NOMO-1 treated with DMSO at 0.1 percent for 48 hours (cell line): ENCODE measurements around the gene CMYA5.
"Not testable (repeated sequence)": the region's sequence is repeated elsewhere in the genome, so short reads cannot be mapped to it uniquely, and the experiment has no call there.

Experiments
- DNase-seq: peaks from one replicate; lab custom pipeline; 2025; ENCODE audit not compliant: unreplicated experiment; lab: John Stamatoyannopoulos, UW

Gene CMYA5

DNA sequence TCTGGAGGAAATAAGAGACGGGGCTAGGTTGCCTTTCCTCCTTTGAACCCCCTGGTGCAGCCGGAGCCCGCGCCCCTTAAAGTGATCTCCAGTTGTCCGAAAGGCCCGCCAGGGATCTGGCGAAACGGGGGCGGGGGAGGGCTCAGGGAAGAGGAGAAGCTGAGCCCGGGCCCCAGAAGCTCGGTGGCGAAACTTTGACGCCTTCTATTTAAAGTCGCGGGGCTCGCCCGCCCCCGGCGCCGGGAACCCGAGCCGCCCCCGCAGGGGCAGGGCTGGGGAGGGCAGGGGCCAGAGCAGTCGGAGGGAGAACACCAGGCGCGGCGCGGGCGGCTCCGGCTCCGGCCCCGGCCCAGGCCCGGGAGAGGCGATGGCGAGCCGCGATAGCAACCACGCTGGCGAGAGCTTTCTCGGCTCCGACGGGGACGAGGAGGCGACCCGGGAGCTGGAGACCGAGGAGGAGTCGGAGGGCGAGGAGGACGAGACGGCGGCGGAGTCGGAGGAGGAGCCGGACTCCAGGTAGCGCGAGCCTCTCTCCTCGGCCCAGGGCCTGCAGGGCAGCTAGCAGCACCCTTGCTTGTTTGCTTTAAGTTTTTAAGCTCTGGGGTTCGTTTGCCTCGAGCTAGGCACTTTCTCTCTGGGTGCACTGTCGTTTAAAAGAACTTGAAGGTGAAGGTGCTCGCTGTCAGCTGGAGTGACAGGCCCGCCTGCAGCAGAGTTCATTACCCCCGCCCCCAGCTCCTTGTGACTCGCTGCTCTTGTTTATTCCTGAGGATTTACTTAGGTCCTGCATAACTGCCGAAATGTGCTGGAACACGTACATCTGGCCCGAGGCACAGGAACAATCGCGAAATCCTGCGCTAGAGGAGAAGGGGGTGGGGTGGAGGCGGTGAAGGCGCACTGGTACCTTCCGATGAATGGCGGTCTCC, at the start of gene CMYA5:
CMYA5 (plus strand) TSS at position 296 of the 926 bp plus-strand sequence; CDS start at position 368, 72 bp downstream.
- no peak for DNase-seq

DNA sequence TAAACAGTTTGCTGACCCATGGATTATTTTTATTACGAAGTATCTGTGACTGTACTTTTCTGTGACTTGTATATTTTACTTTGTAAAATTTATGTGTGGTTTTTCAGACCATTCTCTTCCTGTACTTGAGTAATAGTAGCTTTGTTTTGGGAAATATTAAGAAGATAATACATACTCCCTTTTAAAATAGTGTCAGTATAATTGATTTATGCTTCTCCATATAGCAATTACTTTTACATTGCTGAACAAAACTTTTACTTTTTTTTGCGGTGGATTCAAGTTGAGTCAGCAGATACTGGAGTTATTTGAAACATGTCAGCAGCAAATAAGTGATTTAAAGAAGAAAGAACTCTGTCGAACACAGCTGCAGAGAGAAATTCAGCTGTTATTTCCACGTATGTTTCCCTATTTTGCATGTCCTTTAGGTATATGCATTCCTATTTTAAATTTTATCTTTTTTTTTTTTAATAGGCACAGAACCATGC, 49.0 kb upstream of the CMYA5 start:
- no peak for DNase-seq

DNA sequence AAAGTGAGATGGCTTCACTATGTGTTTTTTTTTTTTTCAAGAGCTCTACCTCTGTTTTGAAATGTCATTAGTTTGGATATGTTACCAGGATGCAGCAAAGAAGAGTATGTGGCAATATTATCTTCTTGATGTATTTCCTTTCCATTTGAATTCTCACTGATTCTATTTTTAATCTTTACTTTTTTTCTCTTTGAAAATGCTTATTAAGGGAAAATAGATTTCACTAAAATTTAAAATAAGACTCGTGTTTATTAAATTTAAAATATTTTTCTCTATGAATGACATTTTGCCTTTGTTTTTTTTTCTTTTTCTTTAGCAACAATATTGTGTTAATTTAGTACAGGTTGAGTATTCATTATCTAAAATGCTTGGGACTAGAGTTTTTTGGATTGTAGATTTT, 48.2 kb upstream of the CMYA5 start:
- no peak for DNase-seq

DNA sequence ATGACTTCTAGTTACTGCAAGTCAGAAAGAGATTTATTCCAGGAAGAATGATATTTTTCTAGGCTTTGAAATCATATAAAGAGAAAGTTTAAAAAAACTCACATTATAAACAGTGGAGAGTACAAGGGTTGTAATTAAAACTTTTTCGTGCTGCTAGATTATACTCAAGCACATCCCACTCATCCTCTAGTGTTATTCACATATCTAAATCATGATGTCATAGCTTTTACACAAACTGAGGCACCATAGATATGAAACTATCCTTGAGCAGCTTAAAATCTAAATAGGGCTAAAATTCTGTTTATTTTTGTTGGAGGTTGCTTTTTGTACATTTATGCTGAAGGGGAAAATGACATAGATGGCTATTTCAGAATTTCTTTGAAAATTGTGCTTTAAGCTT, 47.4 kb upstream of the CMYA5 start:
- no peak for DNase-seq

DNA sequence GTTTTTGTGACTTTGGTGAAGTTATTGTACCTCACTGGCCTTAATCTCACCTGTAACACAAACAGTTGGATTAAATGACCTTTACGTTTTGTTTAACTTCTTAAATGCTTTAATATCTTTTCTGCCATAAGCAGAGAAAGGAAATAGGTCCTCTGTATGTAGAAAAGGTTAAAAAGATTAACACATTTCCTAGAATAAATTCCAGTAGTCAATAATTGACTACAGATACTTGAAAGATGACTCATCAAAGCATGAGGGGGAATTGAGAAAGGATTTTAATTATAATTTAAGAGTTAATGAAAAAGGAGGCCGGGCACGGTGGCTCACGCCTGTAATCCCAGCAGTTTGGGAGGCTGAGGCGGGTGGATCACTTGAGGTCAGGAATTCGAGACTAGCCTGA, 35.8 kb upstream of the CMYA5 start:
- no peak for DNase-seq

DNA sequence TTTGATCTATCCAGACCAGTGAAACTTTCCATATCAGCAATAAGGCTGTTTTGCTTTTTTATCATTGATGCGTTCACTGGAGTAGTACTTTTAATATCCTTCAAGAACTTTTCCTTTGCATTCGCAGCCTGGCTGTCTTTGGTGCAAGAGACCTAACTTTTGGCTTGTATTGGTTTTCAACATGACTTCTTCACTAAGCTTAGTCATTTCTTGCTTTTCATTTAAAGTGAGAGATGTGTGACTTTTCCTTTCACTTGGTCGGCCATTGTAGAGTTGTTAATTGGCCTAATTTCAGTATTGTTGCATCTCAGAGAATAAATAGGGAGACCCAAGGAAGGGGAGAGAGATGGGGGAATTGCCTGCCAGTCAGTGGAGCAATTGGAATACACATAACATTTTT, 26.4 kb upstream of the CMYA5 start:
- no peak for DNase-seq

DNA sequence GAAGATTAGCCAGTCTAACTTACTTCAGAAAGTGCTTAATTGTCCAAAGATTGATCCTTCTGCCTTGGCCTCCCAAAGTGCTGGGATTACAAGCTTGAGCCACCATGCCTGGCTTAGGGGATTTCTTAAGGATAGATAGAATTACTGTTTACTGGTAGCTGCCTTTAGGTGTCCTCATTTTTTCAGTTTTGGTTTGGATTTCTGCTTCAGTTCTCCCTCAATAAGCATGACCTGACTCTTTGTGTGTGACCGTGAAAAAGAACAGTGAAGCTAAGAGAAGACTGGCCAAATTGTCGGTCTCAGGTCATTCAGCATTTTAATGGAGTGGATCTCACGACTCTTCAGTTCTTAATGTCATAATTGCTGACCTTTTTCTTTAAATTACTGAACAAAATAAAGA, 22.9 kb upstream of the CMYA5 start:
- DNase-seq = no peak

DNA sequence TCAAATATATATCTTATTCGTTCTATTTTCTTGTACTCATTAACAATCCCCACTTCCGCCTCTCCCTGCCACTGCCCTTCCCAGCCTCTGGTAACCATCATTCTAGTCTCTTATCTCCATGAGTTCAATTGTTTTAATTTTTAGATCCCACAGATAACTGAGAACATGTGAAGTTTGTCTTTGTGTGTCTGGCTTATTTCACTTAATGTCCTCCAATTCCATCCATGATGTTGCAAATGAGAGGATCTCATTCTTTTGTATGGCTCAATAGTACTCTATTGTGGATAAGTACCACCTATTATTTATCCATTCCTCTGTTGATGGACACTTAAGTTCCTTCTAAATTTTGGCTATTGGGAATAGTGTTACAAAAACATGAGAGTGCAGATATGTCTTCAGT, 17.2 kb upstream of the CMYA5 start:
- no peak for DNase-seq

DNA sequence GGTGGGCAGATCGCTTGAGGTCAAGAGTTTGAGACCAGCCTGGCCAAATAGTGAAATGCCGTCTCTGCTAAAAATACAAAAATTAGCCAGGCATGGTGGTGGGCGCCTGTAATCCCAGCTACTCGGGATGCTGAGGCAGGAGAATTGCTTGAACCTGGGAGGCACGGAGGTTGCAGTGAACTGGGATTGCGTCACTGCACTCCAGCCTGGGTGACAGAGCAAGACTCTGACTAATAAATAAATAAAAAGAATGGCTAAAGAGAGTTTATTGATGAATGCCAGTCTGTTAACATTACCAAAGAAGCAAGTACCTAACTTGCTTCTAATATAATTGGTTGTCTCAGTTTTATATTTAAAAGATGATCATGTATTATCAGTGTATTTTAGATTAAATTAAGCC, 13.3 kb upstream of the CMYA5 start:
- DNase-seq = not testable (repeated sequence)

DNA sequence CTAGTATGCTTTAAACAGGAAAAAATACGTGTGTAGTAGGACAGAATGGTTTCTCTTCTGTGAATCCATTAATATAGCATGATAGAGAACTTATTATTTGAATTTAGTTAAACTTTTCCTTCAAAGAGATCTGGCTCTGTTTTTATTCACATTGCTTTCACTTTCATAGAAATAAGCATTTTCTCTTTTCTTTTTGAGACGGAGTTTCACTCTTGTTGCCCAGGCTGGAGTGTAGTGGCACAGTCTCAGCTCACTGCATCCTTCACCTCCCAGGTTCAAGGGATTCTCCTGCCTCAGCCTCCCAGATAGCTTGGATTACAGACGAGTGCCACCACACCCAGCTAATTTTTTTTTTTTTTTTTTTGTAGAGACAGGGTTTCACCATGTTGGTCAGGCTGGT, 7.5 kb upstream of the CMYA5 start:
- not testable (repeated sequence) for DNase-seq

DNA sequence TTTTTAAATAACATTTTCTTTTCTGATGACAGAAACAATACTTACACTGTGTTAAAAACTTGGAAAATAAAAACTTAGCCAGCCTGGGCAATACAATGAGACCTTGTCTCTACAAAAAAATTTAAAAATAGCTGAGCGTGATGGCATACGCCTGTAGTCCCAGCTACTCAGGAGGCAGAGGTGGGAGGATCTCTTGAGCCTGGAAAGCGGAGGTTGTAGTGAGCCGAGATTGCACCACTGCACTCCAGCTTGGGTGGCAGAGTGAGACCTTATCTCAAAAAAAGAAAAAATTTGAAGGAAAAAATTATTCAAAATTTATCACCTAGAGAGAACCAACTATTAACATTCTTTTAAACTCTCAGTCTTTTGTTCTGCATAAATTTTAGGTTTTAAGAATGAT, 4.9 kb upstream of the CMYA5 start:
- DNase-seq = no peak

DNA sequence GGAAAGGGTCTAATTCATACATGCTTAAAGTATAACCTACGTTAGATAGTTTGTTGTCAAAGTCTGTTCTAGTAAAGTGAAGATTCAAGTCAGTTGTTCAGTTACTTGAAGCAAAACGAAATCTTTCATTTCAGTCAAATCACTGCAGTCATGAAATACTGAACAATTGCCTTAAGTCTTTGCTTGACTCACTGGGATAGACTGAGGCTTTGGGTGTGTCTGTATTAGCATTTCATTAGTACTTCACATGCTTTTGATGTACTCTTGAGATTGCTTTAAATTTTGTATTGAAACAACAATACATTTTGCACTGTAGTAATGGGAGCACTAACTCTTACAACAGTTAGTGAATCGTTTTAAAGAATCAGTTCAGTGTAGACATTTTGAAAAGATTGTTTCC, 4.0 kb upstream of the CMYA5 start:
- DNase-seq = no peak

DNA sequence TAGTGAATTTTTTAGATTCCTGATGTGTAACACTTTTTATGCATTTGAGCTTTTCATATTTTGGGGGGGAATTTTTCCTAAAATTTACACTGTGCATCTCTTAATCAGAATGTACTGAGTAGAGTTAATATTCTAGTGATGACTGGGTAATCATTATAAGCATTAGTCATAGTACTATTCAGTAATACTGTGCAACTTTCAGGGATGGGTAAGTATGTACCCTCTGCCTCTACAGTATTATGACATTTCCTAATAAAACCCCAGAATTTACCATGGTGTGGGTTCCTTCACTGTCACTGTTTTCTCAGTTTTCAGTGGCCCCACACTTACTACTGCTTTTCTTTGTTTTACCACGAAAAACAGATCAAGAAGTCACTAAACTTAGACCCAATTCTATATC, 2.8 kb upstream of the CMYA5 start:
- no peak for DNase-seq

DNA sequence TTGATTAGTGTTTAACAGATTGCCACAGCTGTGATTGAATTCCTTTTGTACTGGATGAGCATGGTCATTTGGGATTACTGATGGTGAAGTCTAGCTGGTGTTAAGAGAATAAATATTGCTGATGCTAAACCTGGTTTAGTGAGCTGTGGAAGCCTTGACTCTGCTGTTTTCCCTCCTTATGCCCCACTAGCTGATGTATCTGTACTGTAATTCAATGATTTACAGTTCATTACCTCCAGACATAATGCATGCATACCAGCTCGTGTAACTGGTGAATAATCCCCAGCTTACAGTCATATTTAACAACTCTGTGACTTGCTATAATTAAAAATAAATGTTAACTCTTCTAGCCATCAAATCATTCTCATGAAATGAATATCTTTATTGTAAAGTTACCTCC, 1.7 kb upstream of the CMYA5 start:
- DNase-seq = no peak

DNA sequence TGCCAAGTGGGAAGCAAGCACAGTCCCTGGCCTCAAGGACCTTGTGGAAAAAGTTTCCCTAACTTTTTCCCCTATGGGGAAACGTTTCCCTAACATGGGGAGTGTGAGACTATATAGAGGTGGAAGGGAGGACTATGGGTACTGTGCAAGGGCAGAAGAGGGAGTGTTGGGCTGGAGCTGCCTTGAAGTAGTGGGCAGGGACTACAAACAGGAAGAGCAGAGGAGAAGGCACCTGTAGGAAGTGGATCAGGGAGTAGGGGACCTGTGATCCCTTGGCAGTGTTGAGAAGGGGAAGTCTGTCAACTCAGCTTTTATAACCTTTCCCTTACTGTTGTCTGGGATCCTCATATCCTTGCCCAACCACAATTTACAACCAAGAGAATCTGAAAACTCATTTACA, 1.4 kb downstream of the CMYA5 start:
- no peak for DNase-seq

DNA sequence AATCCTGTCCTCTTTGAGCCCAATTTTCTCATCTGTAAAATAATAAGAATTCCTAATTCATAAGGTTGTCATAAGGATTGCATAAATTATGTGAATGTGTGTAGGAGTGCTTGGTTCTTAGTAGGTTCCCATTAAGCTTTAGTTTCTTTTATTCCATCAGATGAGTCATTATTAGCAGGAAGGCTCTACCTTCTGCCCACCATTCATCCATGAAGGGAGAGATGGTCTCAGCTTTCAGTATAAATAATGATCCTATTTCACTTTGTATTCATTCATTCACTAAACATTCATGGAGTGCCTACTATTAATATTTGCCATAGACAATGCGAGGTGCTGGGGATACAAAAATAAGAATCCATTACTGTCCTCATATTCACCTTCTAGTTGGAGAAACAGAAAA, 3.0 kb downstream of the CMYA5 start:
- no peak for DNase-seq

DNA sequence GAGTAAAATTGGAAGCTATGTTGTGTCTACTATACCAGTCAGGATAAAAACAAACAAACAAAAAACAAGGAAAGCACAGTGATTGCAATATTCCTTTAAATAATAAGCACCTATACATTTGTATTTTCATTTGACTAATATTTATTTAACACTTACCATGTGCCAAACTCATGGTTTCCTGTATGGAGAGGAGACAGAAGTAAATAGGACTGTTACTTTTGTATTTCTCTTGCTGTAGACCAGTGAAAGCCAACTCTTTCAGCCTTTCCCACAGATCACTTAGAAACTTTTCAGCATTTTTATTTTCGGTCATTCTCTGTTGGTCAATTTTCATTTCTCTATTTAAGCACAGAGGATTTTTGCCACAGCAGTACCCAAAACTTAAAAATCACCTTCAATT, 4.5 kb downstream of the CMYA5 start:
- DNase-seq = no peak

DNA sequence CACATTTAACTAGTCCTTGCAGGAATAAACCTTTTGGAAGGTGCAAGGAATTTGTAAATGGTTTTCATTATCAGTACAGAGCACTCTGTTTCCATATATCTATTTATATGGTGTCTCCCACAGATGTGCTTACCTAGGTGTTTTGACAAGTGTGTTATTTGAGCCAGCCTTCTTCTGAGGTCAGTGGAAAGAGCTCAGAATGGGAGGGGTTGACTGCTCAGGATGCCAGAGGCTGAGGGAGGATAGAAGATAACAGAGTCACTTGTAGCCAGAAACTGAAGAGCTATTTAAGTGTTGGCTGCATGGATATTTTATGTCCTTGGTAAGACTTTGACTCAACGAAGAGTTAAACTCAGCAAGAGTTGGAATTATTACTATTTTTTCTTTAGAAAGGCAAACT, 5.0 kb downstream of the CMYA5 start:
- DNase-seq = no peak

DNA sequence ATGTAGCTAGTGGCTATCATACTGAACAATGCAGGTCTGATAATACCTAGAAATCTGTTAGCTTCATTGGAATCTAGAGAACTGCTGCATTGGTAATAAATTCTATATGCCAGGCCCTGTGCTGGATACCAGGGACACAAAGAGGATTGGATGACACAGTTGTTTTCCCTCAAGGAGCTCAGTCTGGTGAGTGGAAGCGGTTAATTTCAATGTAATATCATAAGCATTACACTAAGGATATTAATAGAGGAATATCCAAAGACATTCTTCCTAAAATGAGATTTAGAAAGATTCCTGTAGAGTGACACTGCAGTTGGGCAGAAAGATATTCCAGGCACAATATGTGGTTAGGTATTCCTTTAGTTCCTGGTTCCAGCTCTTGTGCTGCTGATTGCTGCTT, 5.9 kb downstream of the CMYA5 start:
- no peak for DNase-seq

DNA sequence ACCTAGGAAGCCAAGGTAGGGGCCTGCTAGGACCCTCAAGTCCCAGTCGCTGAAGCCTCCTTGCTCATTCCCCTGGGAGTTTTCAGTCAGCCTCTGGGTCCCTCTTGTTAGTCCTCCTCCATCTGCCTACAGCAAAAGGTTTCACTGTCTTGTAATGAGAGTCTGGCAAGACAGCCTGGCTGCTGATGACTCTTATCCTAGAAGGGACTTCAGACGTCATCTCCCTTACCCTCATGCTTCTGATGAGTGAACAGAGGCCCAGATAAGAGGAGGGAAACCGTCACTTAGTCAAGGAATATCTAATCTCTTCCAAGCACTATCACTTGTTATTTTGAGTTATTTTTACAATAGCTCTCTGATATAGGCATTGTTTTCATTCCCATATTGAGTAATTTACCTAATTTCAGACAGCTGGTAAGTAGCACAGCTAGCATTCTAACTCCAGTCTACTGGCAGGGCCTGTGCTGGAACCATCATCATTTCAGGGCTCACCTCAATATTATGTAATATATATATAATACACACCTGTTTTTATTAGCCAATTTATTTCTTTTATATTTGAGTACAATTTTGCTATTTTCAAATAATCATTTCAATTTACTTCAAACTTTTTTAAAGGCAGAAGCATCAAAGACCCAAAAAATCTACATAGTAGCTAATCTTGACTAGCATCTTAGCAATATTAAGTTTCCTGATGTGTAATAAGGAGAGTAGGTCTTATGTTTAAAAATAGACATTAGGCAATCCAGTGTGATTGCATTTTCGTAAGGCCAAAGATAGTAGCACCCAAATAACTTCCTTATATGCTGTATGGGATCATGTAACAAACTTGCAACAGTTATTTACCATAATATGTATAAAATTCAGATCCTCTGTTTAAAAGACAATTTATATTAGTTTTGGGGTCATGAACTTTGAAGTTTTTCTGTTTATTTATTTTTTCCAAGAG, 7.9 kb downstream of the CMYA5 start:
- DNase-seq = peak; percentile 87

DNA sequence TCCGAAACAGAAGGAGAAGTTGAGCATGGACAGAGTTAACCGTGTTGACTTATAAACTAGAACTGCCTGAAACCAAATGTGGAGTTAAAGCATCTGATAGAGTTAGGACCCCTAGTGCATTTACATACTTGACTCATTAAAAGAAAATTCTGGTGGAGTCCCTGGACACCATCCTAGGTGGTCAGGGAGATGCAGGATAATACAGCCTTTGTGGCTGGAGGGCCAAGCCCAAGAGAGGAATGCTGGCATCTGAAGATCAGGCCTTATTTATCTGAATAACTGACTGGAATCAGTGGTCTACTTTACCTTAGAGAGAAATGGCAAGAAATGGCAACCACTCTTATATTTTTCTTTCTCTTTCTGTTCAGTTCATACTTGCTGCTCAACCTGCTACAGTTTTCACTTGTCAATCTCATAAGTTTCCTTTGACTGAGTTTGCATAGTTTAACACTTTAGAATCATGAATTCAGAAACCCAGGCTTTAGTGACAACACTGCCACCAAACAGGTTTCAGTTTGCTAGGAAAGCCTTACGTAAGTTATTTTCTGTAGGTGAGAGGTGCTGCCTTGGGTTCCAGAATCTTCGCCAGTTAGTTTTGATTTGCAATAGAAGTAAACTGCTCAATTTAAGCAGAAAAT, 10.2 kb downstream of the CMYA5 start:
- DNase-seq = peak; percentile 11
